HG03039 (cell line): ENCODE measurements around the gene SIAH2.

ENCODE experiments used
- ATAC-seq: cut with Tn5 transposase; IDR thresholded peaks from one replicate; pipeline ENCODE4 v1.9.1; 2021; ENCODE audit warnings: mild to moderate bottlenecking, moderate library complexity; ENCODE audit not compliant: unreplicated experiment

SIAH2 gene

GRCh38 chr3:150749255-150749654 is 13.7 kb downstream of the SIAH2 start:
- ATAC-seq, result no peak

GRCh38 chr3:150748684-150749047 is 14.3 kb downstream of the SIAH2 start:
- no peak for ATAC-seq

GRCh38 chr3:150747886-150748683 is 14.9 kb downstream of the SIAH2 start:
- no peak for ATAC-seq

GRCh38 chr3:150746791-150747590 is 16.0 kb downstream of the SIAH2 start:
- ATAC-seq, result no peak

GRCh38 chr3:150745832-150746231 is 17.1 kb downstream of the SIAH2 start:
- no peak for ATAC-seq

GRCh38 chr3:150744919-150745211 is 18.1 kb downstream of the SIAH2 start:
- no peak for ATAC-seq

GRCh38 chr3:150744041-150744918 is 18.7 kb downstream of the SIAH2 start:
- no peak for ATAC-seq

- ATAC-seq, result no peak
These were observed 19.5 kb downstream of the SIAH2 start for GRCh38 chr3:150743508-150743907.

GRCh38 chr3:150742679-150743078 is 20.3 kb downstream of the SIAH2 start:
- ATAC-seq, result no peak

- no peak for ATAC-seq
These were observed 20.8 kb downstream of the SIAH2 start for GRCh38 chr3:150742141-150742523.

GRCh38 chr3:150741497-150742140 is 21.4 kb downstream of the SIAH2 start:
- ATAC-seq, result no peak

GRCh38 chr3:150740733-150741496 is 22.1 kb downstream of the SIAH2 start:
- ATAC-seq, result no peak

GRCh38 chr3:150739877-150740645 is 22.9 kb downstream of the SIAH2 start:
- no peak for ATAC-seq

- no peak for ATAC-seq
These were observed 23.6 kb downstream of the SIAH2 start for GRCh38 chr3:150739200-150739863.

- no peak for ATAC-seq
These were observed 24.3 kb downstream of the SIAH2 start for GRCh38 chr3:150738688-150739087.

- ATAC-seq, result peak; percentile 47
These were observed 24.9 kb downstream of the SIAH2 start for GRCh38 chr3:150737874-150738679.

GRCh38 chr3:150736903-150737832 is 25.8 kb downstream of the SIAH2 start:
- no peak for ATAC-seq
